Activated T-helper 1 cell treated with anti-CD3 and anti-CD28 coated beads, Interleukin-12 subunit alpha, Interleukin-12 subunit beta, Interleukin-2, Interleukin-4 antibody, amounts not matched to agents 30 ng/mL and 10 ng/mL and 1 ng/mL, durations not matched to agents 14 hours and 24 hours and 36 hours (primary cell): Measurements from ENCODE around the gene SCYL1. TPM values are rescaled to one million over a fixed set of nuclear protein-coding genes. Genes with fewer than 3 reads are reported as not detected.

Experiments used
- DNase-seq: peaks from one replicate; pipeline ENCODE4 v3.0.0; 2021; ENCODE audit warnings: low spot score
- H3K27ac Mint-ChIP-seq: one replicate; pipeline ENCODE4 v1.8.0; 2021; ENCODE audit warnings: mild to moderate bottlenecking, mixed read lengths
- H3K27me3 Mint-ChIP-seq: one replicate; pipeline ENCODE4 v1.8.0; 2022; ENCODE audit warnings: mild to moderate bottlenecking, moderate library complexity, mixed read lengths; ENCODE audit not compliant: insufficient read depth
- H3K36me3 Mint-ChIP-seq: one replicate; pipeline ENCODE4 v1.8.0; 2021; ENCODE audit warnings: low read depth, mixed read lengths
- H3K4me1 Mint-ChIP-seq: one replicate; pipeline ENCODE4 v1.8.0; 2021; ENCODE audit warnings: low read depth, mixed read lengths
- H3K4me3 Mint-ChIP-seq: one replicate; pipeline ENCODE4 v1.8.0; 2021; ENCODE audit warnings: mild to moderate bottlenecking, moderate library complexity, mixed read lengths
- H3K9me3 Mint-ChIP-seq: one replicate; pipeline ENCODE4 v1.8.0; 2021; ENCODE audit warnings: mixed read lengths
- intact Hi-C: fragments of 100-400 bp; cut with micrococcal nuclease; formaldehyde crosslinking; loops from one replicate; pipeline ENCODE4 v1.15.1; 2024
- total RNA-seq: library from RNA; stranded (reverse); gene quantifications from 2 replicates; pipeline ENCODE4 v1.2.3, GENCODE V29; 2022

Gene SCYL1
- total RNA-seq, 1 donor from 2014 or later: 103 TPM

- DNase-seq: no peak
- no peaks in the 10 kb centered on the region for H3K9me3 Mint-ChIP-seq
- H3K27me3 Mint-ChIP-seq: peaks cover 1% of the 10 kb centered on the region
- H3K4me3 Mint-ChIP-seq: peak overlapping the region; percentile 92
- peaks cover 22% of the 10 kb centered on the region for H3K36me3 Mint-ChIP-seq
- intact Hi-C loops: loop anchor here (5.0 kb wide), 1 partner anchor 240 kb away; no protein-coding TSS in a partner anchor
- H3K27ac Mint-ChIP-seq: peak overlapping the region; percentile 83
- peaks cover 40% of the 10 kb centered on the region for H3K4me1 Mint-ChIP-seq
These were observed 52.2 kb downstream of the SCYL1 start for GRCh38 chr11:65576867-65577755.

- peaks cover 26% of the 10 kb centered on the region for H3K36me3 Mint-ChIP-seq
- H3K27ac Mint-ChIP-seq: no peak overlapping the region
- H3K4me3 Mint-ChIP-seq: peak overlapping the region; percentile 92
- intact Hi-C loops: loop anchor here (5.0 kb wide), 1 partner anchor 240 kb away; no protein-coding TSS in a partner anchor
- peaks cover 41% of the 10 kb centered on the region for H3K4me1 Mint-ChIP-seq
- peaks cover 1% of the 10 kb centered on the region for H3K27me3 Mint-ChIP-seq
- no peaks in the 10 kb centered on the region for H3K9me3 Mint-ChIP-seq
- no peak for DNase-seq
These were observed 52.9 kb downstream of the SCYL1 start for GRCh38 chr11:65577756-65578109.

- peaks cover 28% of the 10 kb centered on the region for H3K36me3 Mint-ChIP-seq
These were observed 53.3 kb downstream of the SCYL1 start for GRCh38 chr11:65578134-65578533.

GRCh38 chr11:65578667-65579066 lies 53.8 kb downstream of the SCYL1 start:
- peaks cover 41% of the 10 kb centered on the region for H3K4me1 Mint-ChIP-seq
- no peaks in the 10 kb centered on the region for H3K9me3 Mint-ChIP-seq
- no peak for DNase-seq
- peaks cover 28% of the 10 kb centered on the region for H3K36me3 Mint-ChIP-seq
- H3K27ac Mint-ChIP-seq: peak overlapping the region; percentile 50
- intact Hi-C loops: loop anchor here (5.0 kb wide), 1 partner anchor 239 kb away; no protein-coding TSS in a partner anchor
- H3K27me3 Mint-ChIP-seq: peaks cover 1% of the 10 kb centered on the region
- peak overlapping the region; percentile 92 for H3K4me3 Mint-ChIP-seq

More at GRCh38 chr11:65578134-65578533, 53.3 kb downstream of the SCYL1 start:
- no peaks in the 10 kb centered on the region for H3K9me3 Mint-ChIP-seq
- H3K27me3 Mint-ChIP-seq: peaks cover 1% of the 10 kb centered on the region
- H3K4me3 Mint-ChIP-seq: peak overlapping the region; percentile 92
- DNase-seq: no peak
- intact Hi-C loops: loop anchor here (5.0 kb wide), 1 partner anchor 239 kb away; no protein-coding TSS in a partner anchor
- H3K4me1 Mint-ChIP-seq: peaks cover 43% of the 10 kb centered on the region
- peak overlapping the region; percentile 50 for H3K27ac Mint-ChIP-seq

GRCh38 chr11:65579291-65579690 lies 54.4 kb downstream of the SCYL1 start:
- H3K9me3 Mint-ChIP-seq: no peaks in the 10 kb centered on the region

GRCh38 chr11:65580031-65580692 lies 55.3 kb downstream of the SCYL1 start:
- no peak overlapping the region for H3K4me3 Mint-ChIP-seq
- H3K27me3 Mint-ChIP-seq: peaks cover 1% of the 10 kb centered on the region
- no peaks in the 10 kb centered on the region for H3K9me3 Mint-ChIP-seq
- H3K27ac Mint-ChIP-seq: no peak overlapping the region
- DNase-seq: no peak
- intact Hi-C loops: no loop called here
- peaks cover 32% of the 10 kb centered on the region for H3K4me1 Mint-ChIP-seq
- H3K36me3 Mint-ChIP-seq: peaks cover 33% of the 10 kb centered on the region

More at GRCh38 chr11:65579291-65579690, 54.4 kb downstream of the SCYL1 start:
- H3K36me3 Mint-ChIP-seq: peaks cover 30% of the 10 kb centered on the region
- H3K27me3 Mint-ChIP-seq: peaks cover 1% of the 10 kb centered on the region
- no peak overlapping the region for H3K27ac Mint-ChIP-seq
- no peak for DNase-seq
- intact Hi-C loops: loop anchor here (5.0 kb wide), 1 partner anchor 238 kb away; no protein-coding TSS in a partner anchor
- H3K4me1 Mint-ChIP-seq: peaks cover 38% of the 10 kb centered on the region
- peak overlapping the region; percentile 30 for H3K4me3 Mint-ChIP-seq

- no peak overlapping the region for H3K4me3 Mint-ChIP-seq
- intact Hi-C loops: no loop called here
- no peaks in the 10 kb centered on the region for H3K9me3 Mint-ChIP-seq
- H3K36me3 Mint-ChIP-seq: peaks cover 33% of the 10 kb centered on the region
- H3K27ac Mint-ChIP-seq: no peak overlapping the region
- H3K27me3 Mint-ChIP-seq: peaks cover 1% of the 10 kb centered on the region
- DNase-seq: no peak
- H3K4me1 Mint-ChIP-seq: peaks cover 27% of the 10 kb centered on the region
These were observed 55.9 kb downstream of the SCYL1 start for GRCh38 chr11:65580756-65581155.

GRCh38 chr11:65581928-65582327 lies 57.0 kb downstream of the SCYL1 start:
- Mint-ChIP-seq H3K36me3 (peaks cover 41% of the 10 kb centered on the region), H3K27ac (peak overlapping the region; percentile 52)

GRCh38 chr11:65583589-65583988 lies 58.7 kb downstream of the SCYL1 start:
- intact Hi-C loops: no loop called here
- DNase-seq: no peak
- peaks cover 39% of the 10 kb centered on the region for H3K4me1 Mint-ChIP-seq
- peaks cover 46% of the 10 kb centered on the region for H3K36me3 Mint-ChIP-seq
- H3K27me3 Mint-ChIP-seq: peaks cover 1% of the 10 kb centered on the region
- no peak overlapping the region for H3K4me3 Mint-ChIP-seq
- peak overlapping the region; percentile 22 for H3K27ac Mint-ChIP-seq
- H3K9me3 Mint-ChIP-seq: no peaks in the 10 kb centered on the region

More at GRCh38 chr11:65581928-65582327, 57.0 kb downstream of the SCYL1 start:
- Mint-ChIP-seq H3K27me3 (peaks cover 1% of the 10 kb centered on the region), H3K4me3 (no peak overlapping the region), H3K4me1 (peaks cover 37% of the 10 kb centered on the region), H3K9me3 (no peaks in the 10 kb centered on the region)
- DNase-seq: no peak
- intact Hi-C loops: no loop called here

- DNase-seq: no peak
- Mint-ChIP-seq H3K36me3 (peaks cover 49% of the 10 kb centered on the region), H3K9me3 (no peaks in the 10 kb centered on the region), H3K4me1 (peaks cover 42% of the 10 kb centered on the region), H3K27ac (no peak overlapping the region), H3K27me3 (peaks cover 1% of the 10 kb centered on the region), H3K4me3 (no peak overlapping the region)
- intact Hi-C loops: no loop called here
These were observed 59.2 kb downstream of the SCYL1 start for GRCh38 chr11:65584106-65584505.

- Mint-ChIP-seq H3K9me3 (no peaks in the 10 kb centered on the region), H3K27ac (peak overlapping the region; percentile 21), H3K36me3 (peaks cover 51% of the 10 kb centered on the region), H3K4me1 (peaks cover 43% of the 10 kb centered on the region), H3K4me3 (no peak overlapping the region), H3K27me3 (peaks cover 1% of the 10 kb centered on the region)
- intact Hi-C loops: no loop called here
- DNase-seq: no peak
These were observed 59.9 kb downstream of the SCYL1 start for GRCh38 chr11:65584723-65585171.

- intact Hi-C loops: no loop called here
- peaks cover 43% of the 10 kb centered on the region for H3K4me1 Mint-ChIP-seq
- H3K27ac Mint-ChIP-seq: peak overlapping the region; percentile 63
- peaks cover 1% of the 10 kb centered on the region for H3K27me3 Mint-ChIP-seq
- DNase-seq: no peak
- no peaks in the 10 kb centered on the region for H3K9me3 Mint-ChIP-seq
- peaks cover 51% of the 10 kb centered on the region for H3K36me3 Mint-ChIP-seq
- H3K4me3 Mint-ChIP-seq: peak overlapping the region; percentile 22
These were observed 60.7 kb downstream of the SCYL1 start for GRCh38 chr11:65585396-65586246.
